ENCODE measurements around the gene MAGIX. TPM values are rescaled to one million over a fixed set of nuclear protein-coding genes. Genes with fewer than 3 reads are reported as not detected.

Gene MAGIX
- total and polyA plus RNA-seq, 2 donors (not counting 1 experiment from before 2014, with no cell fraction given): 0.40 to 1.7 TPM

DNA sequence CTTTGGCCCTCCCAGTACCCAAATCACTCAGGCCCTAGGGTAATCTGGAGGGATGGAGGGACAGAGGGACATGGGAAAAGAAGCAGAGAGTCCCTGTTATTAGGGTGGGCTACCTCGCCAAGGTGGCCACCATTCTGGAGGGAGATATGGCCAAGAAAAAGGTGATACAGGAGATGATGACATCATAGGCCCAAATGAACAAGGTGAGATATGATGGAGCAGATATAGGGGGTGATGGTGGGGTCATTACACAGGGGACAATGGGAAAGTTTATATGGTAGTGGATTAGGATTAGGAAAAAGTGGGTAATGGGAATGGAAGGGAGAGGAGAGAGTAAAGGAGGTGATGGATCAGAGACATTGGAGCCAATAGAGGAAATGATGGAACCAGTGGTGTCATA, 50.3 kb downstream of the MAGIX start:
- H3K4me1 ChIP-seq (ENCODE audit: control insufficient read depth, extremely low read depth, insufficient read depth, low read length): no peaks in the 10 kb centered on the region
- H3K36me3 ChIP-seq (ENCODE audit: control insufficient read depth, insufficient read depth, low read length): no peaks in the 10 kb centered on the region
- no peaks in the 10 kb centered on the region for H3K27me3 ChIP-seq (ENCODE audit: control insufficient read depth, insufficient read depth, low read length)
- no peak overlapping the region for H3K27ac ChIP-seq (ENCODE audit: insufficient read depth, low read length)
- H3K9ac ChIP-seq (ENCODE audit: insufficient read depth, low read length): no peak overlapping the region
- no peak for DNase-seq (ENCODE audit: low read depth in 2 of 2)
- no peaks in the 10 kb centered on the region for H4K20me1 ChIP-seq (ENCODE audit: control insufficient read depth, extremely low read depth, insufficient read depth, low read length)
- no peaks in the 10 kb centered on the region for H3K9me3 ChIP-seq (ENCODE audit: control insufficient read depth, insufficient read depth, low read depth, low read length)
- TF ChIP-seq EZH2 (IDR thresholded peaks at IDR 0.05; ENCODE audit: low read length, missing control alignments): no peak
- TF ChIP-seq, protein P1, sequence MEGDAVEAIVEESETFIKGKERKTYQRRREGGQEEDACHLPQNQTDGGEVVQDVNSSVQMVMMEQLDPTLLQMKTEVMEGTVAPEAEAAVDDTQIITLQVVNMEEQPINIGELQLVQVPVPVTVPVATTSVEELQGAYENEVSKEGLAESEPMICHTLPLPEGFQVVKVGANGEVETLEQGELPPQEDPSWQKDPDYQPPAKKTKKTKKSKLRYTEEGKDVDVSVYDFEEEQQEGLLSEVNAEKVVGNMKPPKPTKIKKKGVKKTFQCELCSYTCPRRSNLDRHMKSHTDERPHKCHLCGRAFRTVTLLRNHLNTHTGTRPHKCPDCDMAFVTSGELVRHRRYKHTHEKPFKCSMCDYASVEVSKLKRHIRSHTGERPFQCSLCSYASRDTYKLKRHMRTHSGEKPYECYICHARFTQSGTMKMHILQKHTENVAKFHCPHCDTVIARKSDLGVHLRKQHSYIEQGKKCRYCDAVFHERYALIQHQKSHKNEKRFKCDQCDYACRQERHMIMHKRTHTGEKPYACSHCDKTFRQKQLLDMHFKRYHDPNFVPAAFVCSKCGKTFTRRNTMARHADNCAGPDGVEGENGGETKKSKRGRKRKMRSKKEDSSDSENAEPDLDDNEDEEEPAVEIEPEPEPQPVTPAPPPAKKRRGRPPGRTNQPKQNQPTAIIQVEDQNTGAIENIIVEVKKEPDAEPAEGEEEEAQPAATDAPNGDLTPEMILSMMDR (conservative IDR thresholded peaks at IDR 0.05 in 1 of 2, IDR thresholded peaks at IDR 0.05 in 1 of 2; ENCODE audit: low read depth in 1 of 2, low read length in 2 of 2): no peak
- H2AFZ ChIP-seq (ENCODE audit: low read length): no peak overlapping the region
- no peak overlapping the region for H3K4me2 ChIP-seq (ENCODE audit: extremely low read depth, insufficient read depth, low read length)
- no peak overlapping the region for H3K4me3 ChIP-seq (replicated peaks in 1 of 4; ENCODE audit: control extremely low read depth in 1 of 4, insufficient read depth in 1 of 4, low read depth in 3 of 4, low read length in 4 of 4)
- no peaks in the 10 kb centered on the region for H3K79me2 ChIP-seq (ENCODE audit: control insufficient read depth, insufficient read depth, low read length)

DNA sequence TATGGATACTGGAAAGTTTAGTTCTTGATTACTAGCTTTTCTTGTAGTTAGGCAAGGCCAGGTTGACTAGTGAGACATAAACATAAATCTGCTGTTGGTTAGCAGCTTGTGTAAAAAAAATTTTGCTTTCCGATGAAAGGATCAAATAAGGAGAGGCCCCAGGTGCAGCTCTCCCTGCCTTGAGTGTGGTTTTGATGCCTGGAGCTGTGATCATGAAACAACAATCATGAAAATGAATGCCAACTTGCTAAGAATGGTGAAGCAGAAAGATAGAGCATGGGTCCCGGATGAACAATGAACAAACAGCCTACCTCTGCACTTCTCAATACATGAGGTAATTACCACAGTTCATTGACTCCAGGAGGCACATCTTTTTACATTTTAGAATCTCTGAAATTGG, 51.9 kb downstream of the MAGIX start:
- Histone ChIP-seq H4K20me1 (ENCODE audit: control insufficient read depth, extremely low read depth, insufficient read depth, low read length) (no peaks in the 10 kb centered on the region), H3K79me2 (ENCODE audit: control insufficient read depth, insufficient read depth, low read length) (no peaks in the 10 kb centered on the region), H3K27ac (ENCODE audit: insufficient read depth, low read length) (no peak overlapping the region), H3K4me1 (ENCODE audit: control insufficient read depth, extremely low read depth, insufficient read depth, low read length) (no peaks in the 10 kb centered on the region), H3K27me3 (ENCODE audit: control insufficient read depth, insufficient read depth, low read length) (no peaks in the 10 kb centered on the region), H3K9me3 (ENCODE audit: control insufficient read depth, insufficient read depth, low read depth, low read length) (no peaks in the 10 kb centered on the region), H3K4me2 (ENCODE audit: extremely low read depth, insufficient read depth, low read length) (no peak overlapping the region), H3K9ac (ENCODE audit: insufficient read depth, low read length) (no peak overlapping the region), H3K4me3 (replicated peaks in 1 of 4; ENCODE audit: control extremely low read depth in 1 of 4, insufficient read depth in 1 of 4, low read depth in 3 of 4, low read length in 4 of 4) (no peak overlapping the region), H2AFZ (ENCODE audit: low read length) (no peak overlapping the region), H3K36me3 (ENCODE audit: control insufficient read depth, insufficient read depth, low read length) (no peaks in the 10 kb centered on the region)
- no peak for DNase-seq (ENCODE audit: low read depth in 2 of 2)
- TF ChIP-seq, protein P1 (conservative IDR thresholded peaks at IDR 0.05 in 1 of 2, IDR thresholded peaks at IDR 0.05 in 1 of 2; ENCODE audit: low read depth in 1 of 2, low read length in 2 of 2): no peak
- TF ChIP-seq EZH2 (IDR thresholded peaks at IDR 0.05; ENCODE audit: low read length, missing control alignments): no peak

DNA sequence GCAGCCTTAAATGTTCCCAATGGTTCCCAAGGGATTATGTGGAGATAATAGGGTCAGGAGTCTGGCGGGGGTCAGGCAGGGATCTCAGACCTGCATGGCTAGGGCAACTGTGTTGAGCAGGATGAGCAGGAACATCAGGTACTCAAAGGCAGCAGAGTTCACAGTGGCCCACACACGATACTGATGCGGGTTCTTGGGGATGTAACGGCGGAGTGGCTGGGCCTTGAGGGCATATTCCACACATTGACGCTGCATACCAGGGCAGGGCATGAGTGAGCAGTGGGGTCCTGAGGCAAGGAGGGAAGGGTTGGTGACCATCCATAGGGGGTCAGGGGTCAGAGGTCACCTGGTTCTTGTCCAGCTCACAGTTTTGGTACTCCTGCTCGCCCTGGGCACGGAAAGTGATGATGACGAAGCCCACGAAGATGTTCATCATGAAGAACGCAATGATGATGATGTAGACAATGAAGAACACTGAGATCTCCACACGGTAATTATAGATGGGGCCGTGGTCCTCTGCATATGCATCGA, 52.5 kb downstream of the MAGIX start:
- Histone ChIP-seq H3K27me3 (ENCODE audit: control insufficient read depth, insufficient read depth, low read length) (no peaks in the 10 kb centered on the region), H3K4me1 (ENCODE audit: control insufficient read depth, extremely low read depth, insufficient read depth, low read length) (no peaks in the 10 kb centered on the region), H3K4me3 (replicated peaks in 1 of 4; ENCODE audit: control extremely low read depth in 1 of 4, insufficient read depth in 1 of 4, low read depth in 3 of 4, low read length in 4 of 4) (no peak overlapping the region), H3K4me2 (ENCODE audit: extremely low read depth, insufficient read depth, low read length) (no peak overlapping the region), H3K36me3 (ENCODE audit: control insufficient read depth, insufficient read depth, low read length) (no peaks in the 10 kb centered on the region), H3K79me2 (ENCODE audit: control insufficient read depth, insufficient read depth, low read length) (no peaks in the 10 kb centered on the region), H3K9me3 (ENCODE audit: control insufficient read depth, insufficient read depth, low read depth, low read length) (no peaks in the 10 kb centered on the region), H2AFZ (ENCODE audit: low read length) (no peak overlapping the region), H4K20me1 (ENCODE audit: control insufficient read depth, extremely low read depth, insufficient read depth, low read length) (no peaks in the 10 kb centered on the region), H3K9ac (ENCODE audit: insufficient read depth, low read length) (no peak overlapping the region), H3K27ac (ENCODE audit: insufficient read depth, low read length) (no peak overlapping the region)
- no peak for DNase-seq (ENCODE audit: low read depth in 2 of 2)
- no peak for TF ChIP-seq EZH2 (IDR thresholded peaks at IDR 0.05; ENCODE audit: low read length, missing control alignments)

Other genes with a start within 250 kb of the MAGIX start
- gene PIM2, start 243.7 kb upstream of the MAGIX start, total RNA-seq: 2.3 and 3.1 TPM in 2 replicates
- 3.7 and 5.0 TPM in 2 replicates for gene PIM2, start 243.7 kb upstream of the MAGIX start, polyA plus RNA-seq
- 23.6 and 33.0 TPM in 2 replicates for gene OTUD5, start 205.2 kb upstream of the MAGIX start, total RNA-seq
- gene OTUD5, start 205.2 kb upstream of the MAGIX start, polyA plus RNA-seq: 41.4 and 46.6 TPM in 2 replicates
- 0.77 and 1.3 TPM in 2 replicates for gene KCND1, start 190.9 kb upstream of the MAGIX start, total RNA-seq
- gene KCND1, start 190.9 kb upstream of the MAGIX start, polyA plus RNA-seq: 0.25 and 0.41 TPM in 2 replicates
- gene GRIPAP1, start 160.5 kb upstream of the MAGIX start, total RNA-seq: 20.5 and 26.4 TPM in 2 replicates
- gene GRIPAP1, start 160.5 kb upstream of the MAGIX start, polyA plus RNA-seq: 18.5 and 18.6 TPM in 2 replicates
- gene TFE3, start 119.4 kb upstream of the MAGIX start, total RNA-seq: 24.7 and 36.8 TPM in 2 replicates
- gene TFE3, start 119.4 kb upstream of the MAGIX start, polyA plus RNA-seq: 18.9 and 22.2 TPM in 2 replicates
- gene CCDC120, start 103.8 kb upstream of the MAGIX start, total RNA-seq: 0.51 and 0.66 TPM in 2 replicates
- gene CCDC120, start 103.8 kb upstream of the MAGIX start, polyA plus RNA-seq: 0.52 and 0.55 TPM in 2 replicates
- 6.4 and 11.9 TPM in 2 replicates for gene PRAF2, start 88.8 kb upstream of the MAGIX start, total RNA-seq
- gene PRAF2, start 88.8 kb upstream of the MAGIX start, polyA plus RNA-seq: 33.1 and 33.5 TPM in 2 replicates
- 59.8 TPM in 2 replicates for gene WDR45, start 82.9 kb upstream of the MAGIX start, total RNA-seq
- 69.4 and 76.4 TPM in 2 replicates for gene WDR45, start 82.9 kb upstream of the MAGIX start, polyA plus RNA-seq
- gene GPKOW, start 39.0 kb upstream of the MAGIX start, total RNA-seq: 15.7 and 19.8 TPM in 2 replicates
- gene GPKOW, start 39.0 kb upstream of the MAGIX start, polyA plus RNA-seq: 20.2 and 21.0 TPM in 2 replicates
- gene PLP2, start 9.1 kb downstream of the MAGIX start, total RNA-seq: 10.5 and 23.3 TPM in 2 replicates
- gene PLP2, start 9.1 kb downstream of the MAGIX start, polyA plus RNA-seq: 212 and 317 TPM in 2 replicates
- gene PRICKLE3, start 23.6 kb downstream of the MAGIX start, total RNA-seq: 4.6 and 7.4 TPM in 2 replicates
- 2.7 and 3.5 TPM in 2 replicates for gene PRICKLE3, start 23.6 kb downstream of the MAGIX start, polyA plus RNA-seq
- 0.17 and 0.26 TPM in 2 replicates for gene SYP, start 37.4 kb downstream of the MAGIX start, total RNA-seq
- 0.08 and 0.15 TPM in 2 replicates for gene SYP, start 37.4 kb downstream of the MAGIX start, polyA plus RNA-seq
- 0.17 and 0.26 TPM in 2 replicates for gene CACNA1F, start 70.6 kb downstream of the MAGIX start, total RNA-seq
- not detected in 2 replicates for gene CACNA1F, start 70.6 kb downstream of the MAGIX start, polyA plus RNA-seq
- 7.2 and 8.9 TPM in 2 replicates for gene CCDC22, start 72.7 kb downstream of the MAGIX start, total RNA-seq
- gene CCDC22, start 72.7 kb downstream of the MAGIX start, polyA plus RNA-seq: 4.6 and 7.4 TPM in 2 replicates
- under 0.01 TPM in 1 of 2 replicates, not detected in the other for gene FOXP3, start 102.0 kb downstream of the MAGIX start, total RNA-seq
- gene FOXP3, start 102.0 kb downstream of the MAGIX start, polyA plus RNA-seq: 0.03 TPM in 1 of 2 replicates, not detected in the other
- 6.8 and 10.8 TPM in 2 replicates for gene PPP1R3F, start 107.0 kb downstream of the MAGIX start, total RNA-seq
- 0.93 and 0.95 TPM in 2 replicates for gene PPP1R3F, start 107.0 kb downstream of the MAGIX start, polyA plus RNA-seq
- gene GAGE10, start 140.9 kb downstream of the MAGIX start, total RNA-seq: not detected in 2 replicates
- not detected in 2 replicates for gene GAGE10, start 140.9 kb downstream of the MAGIX start, polyA plus RNA-seq
- gene GAGE12J, start 159.3 kb downstream of the MAGIX start, total RNA-seq: not detected in 2 replicates
- not detected in 2 replicates for gene GAGE12J, start 159.3 kb downstream of the MAGIX start, polyA plus RNA-seq
- not detected in 2 replicates for gene GAGE13, start 168.8 kb downstream of the MAGIX start, total RNA-seq
- gene GAGE13, start 168.8 kb downstream of the MAGIX start, polyA plus RNA-seq: not detected in 2 replicates